ENCODE data around the gene TRAPPC14. TPM values are rescaled to one million over a fixed set of nuclear protein-coding genes. Genes with fewer than 3 reads are reported as not detected.
A peak's percentile ranks its signal among the peaks of the same experiment; 100 is the strongest.

Gene TRAPPC14
- total and polyA plus RNA-seq, 7 donors, result 4.1 to 14.2 (median 7.4) TPM

DNA sequence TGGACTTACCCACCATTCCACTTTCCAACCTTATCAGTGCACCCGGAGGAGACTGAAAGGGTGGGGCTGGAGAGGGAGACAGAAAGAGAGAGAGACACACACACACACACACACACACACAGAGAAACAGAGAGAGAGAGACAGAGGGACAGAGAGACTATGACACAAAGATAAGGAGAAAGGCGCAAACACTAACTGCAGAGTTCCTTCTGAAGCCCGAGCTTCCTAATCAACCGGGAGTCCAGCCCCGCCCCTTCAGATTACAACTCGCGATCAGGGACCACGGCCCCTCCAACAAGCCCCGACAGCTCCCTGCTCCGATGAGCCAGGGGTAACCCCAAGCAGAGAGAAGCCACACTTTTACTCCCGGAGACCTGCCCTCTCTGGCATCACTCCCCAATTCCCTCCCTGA is 9.4 kb upstream of the TRAPPC14 start:
- intact Hi-C loops (cut with DNase I), result no loop called here
- Histone ChIP-seq H3K9me3 (no peaks in the 10 kb centered on the region), H3K36me3 (ENCODE audit: insufficient read depth in 1 of 2, low read depth in 1 of 2) (no peaks in the 10 kb centered on the region), H3K27ac (peak overlapping the region; percentile 16), H3K27me3 (ENCODE audit: insufficient read depth in 3 of 3, low read length in 2 of 3) (peaks cover 0 to 44% (median 16%) of the 10 kb centered on the region in 3 donors), H3K4me3 (peak overlapping the region; percentile 58), H3K4me1 (peaks cover 8% of the 10 kb centered on the region)
- TF ChIP-seq, protein P1, sequence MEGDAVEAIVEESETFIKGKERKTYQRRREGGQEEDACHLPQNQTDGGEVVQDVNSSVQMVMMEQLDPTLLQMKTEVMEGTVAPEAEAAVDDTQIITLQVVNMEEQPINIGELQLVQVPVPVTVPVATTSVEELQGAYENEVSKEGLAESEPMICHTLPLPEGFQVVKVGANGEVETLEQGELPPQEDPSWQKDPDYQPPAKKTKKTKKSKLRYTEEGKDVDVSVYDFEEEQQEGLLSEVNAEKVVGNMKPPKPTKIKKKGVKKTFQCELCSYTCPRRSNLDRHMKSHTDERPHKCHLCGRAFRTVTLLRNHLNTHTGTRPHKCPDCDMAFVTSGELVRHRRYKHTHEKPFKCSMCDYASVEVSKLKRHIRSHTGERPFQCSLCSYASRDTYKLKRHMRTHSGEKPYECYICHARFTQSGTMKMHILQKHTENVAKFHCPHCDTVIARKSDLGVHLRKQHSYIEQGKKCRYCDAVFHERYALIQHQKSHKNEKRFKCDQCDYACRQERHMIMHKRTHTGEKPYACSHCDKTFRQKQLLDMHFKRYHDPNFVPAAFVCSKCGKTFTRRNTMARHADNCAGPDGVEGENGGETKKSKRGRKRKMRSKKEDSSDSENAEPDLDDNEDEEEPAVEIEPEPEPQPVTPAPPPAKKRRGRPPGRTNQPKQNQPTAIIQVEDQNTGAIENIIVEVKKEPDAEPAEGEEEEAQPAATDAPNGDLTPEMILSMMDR (IDR thresholded peaks at IDR 0.05), result no peak
- ATAC-seq, result peak; percentile 12 to 47 (median 20)
- WGBS, 3 donors, result 1 to 7% (median 2%) methylated on average over 11 of the region's 11 CpGs
- DNase-seq, result peak in 1 of 2 donors; percentile 28

- intact Hi-C loops (cut with DNase I), result no loop called here
- DNase-seq (peak in 1 of 2 donors; percentile 20), ATAC-seq (peak in 1 of 4 donors; percentile 25)
- WGBS, 3 donors, result 39 to 47% (median 43%) methylated on average over 14 of the region's 14 CpGs
- no peaks in the 10 kb centered on the region for H3K9me3 ChIP-seq
- H3K36me3 ChIP-seq (ENCODE audit: insufficient read depth in 1 of 2, low read depth in 1 of 2), result no peaks in the 10 kb centered on the region
- TF ChIP-seq, protein P1 (IDR thresholded peaks at IDR 0.05), result no peak
- H3K4me1 ChIP-seq, result peaks cover 8% of the 10 kb centered on the region
- H3K4me3 ChIP-seq, result no peak overlapping the region
- H3K27me3 ChIP-seq (ENCODE audit: insufficient read depth in 3 of 3, low read length in 2 of 3), result peaks cover 0 to 40% (median 16%) of the 10 kb centered on the region in 3 donors
- H3K27ac ChIP-seq, result no peak overlapping the region
Observed at GRCh38 chr7:100166970-100167911, 8.7 kb upstream of the TRAPPC14 start.

DNA sequence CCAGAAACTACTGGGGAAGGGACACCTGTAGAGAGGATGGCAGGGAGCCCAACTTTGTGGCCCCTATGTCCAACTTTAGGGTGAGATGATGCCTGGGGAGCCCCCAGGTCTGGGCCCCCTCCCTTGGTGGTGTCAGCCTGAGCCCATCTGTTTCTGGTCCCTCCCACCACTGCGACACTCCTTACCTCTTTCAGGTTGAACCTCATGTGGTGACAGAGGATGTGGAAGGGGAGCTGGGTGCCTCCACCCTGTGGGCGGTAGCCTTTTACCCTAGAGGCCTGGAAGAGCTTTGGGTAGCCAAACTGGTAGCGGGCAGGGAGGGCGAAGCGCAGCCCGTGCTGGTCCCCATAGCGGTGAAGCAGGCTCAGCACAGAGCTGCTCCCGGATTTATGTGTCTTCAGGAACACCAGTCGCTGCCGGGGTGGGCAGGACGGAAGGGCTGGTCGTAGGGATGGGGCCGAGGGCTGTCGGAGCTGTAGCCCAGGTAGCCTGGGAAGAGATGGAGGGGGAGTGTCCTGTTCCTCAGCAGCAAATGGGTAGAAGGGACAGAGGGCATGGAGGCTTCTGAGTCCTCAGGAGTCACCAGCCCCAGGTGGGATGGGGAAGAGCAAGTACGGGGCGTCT is 7.9 kb upstream of the TRAPPC14 start:
- DNase-seq (peak in 1 of 2 donors; percentile 48), ATAC-seq (no peak)
- intact Hi-C loops (cut with DNase I), result no loop called here
- Histone ChIP-seq H3K4me1 (peaks cover 8% of the 10 kb centered on the region), H3K27me3 (ENCODE audit: insufficient read depth in 3 of 3, low read length in 2 of 3) (peaks cover 0 to 32% (median 13%) of the 10 kb centered on the region in 3 donors), H3K27ac (no peak overlapping the region), H3K4me3 (no peak overlapping the region), H3K9me3 (no peaks in the 10 kb centered on the region), H3K36me3 (ENCODE audit: insufficient read depth in 1 of 2, low read depth in 1 of 2) (no peaks in the 10 kb centered on the region)
- 71 to 81% (median 77%) methylated on average over 16 of the region's 16 CpGs for WGBS, 3 donors
- TF ChIP-seq, protein P1 (IDR thresholded peaks at IDR 0.05), result no peak

DNA sequence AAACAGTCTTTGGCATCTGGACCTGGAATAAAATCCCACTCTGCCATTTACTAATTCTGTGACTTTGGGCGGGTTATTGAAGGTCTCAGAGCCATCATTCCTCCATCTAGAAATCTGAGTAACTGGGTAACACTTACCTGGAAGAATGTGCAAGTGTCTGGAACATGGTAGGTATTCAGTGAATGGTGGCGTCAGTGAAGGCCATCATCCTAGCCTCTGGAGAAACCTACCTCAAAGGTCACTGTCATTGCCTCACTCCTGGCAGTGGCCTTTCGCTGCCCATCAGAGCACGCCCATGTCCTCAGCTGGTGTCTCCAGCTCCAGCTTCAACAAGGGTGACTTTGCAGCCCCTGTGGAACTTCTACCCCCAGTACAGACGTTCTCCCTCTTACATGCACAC is 5.3 kb upstream of the TRAPPC14 start:
- intact Hi-C loops (cut with DNase I), result no loop called here
- Histone ChIP-seq H3K4me1 (peaks cover 8% of the 10 kb centered on the region), H3K9me3 (no peaks in the 10 kb centered on the region), H3K36me3 (ENCODE audit: insufficient read depth in 1 of 2, low read depth in 1 of 2) (no peaks in the 10 kb centered on the region), H3K4me3 (no peak overlapping the region), H3K27ac (no peak overlapping the region), H3K27me3 (ENCODE audit: insufficient read depth in 3 of 3, low read length in 2 of 3) (peaks cover 0 to 19% (median 9%) of the 10 kb centered on the region in 3 donors)
- 86 to 90% (median 90%) methylated on average over 5 of the region's 5 CpGs for WGBS, 3 donors
- TF ChIP-seq, protein P1 (IDR thresholded peaks at IDR 0.05), result no peak
- no peak for ATAC-seq
- no peak for DNase-seq

All from psoas muscle (tissue), 8 donors.